ENCODE measurements around the gene SART1. TPM values are rescaled to one million over a fixed set of nuclear protein-coding genes. Genes with fewer than 3 reads are reported as not detected.

The SART1 gene
- total and polyA plus RNA-seq, 10 of the 15 experiments (the other 5 are each of a cell fraction or from before 2014, with no cell fraction given): 6.2 to 60.5 (median 37.4) TPM

DNA sequence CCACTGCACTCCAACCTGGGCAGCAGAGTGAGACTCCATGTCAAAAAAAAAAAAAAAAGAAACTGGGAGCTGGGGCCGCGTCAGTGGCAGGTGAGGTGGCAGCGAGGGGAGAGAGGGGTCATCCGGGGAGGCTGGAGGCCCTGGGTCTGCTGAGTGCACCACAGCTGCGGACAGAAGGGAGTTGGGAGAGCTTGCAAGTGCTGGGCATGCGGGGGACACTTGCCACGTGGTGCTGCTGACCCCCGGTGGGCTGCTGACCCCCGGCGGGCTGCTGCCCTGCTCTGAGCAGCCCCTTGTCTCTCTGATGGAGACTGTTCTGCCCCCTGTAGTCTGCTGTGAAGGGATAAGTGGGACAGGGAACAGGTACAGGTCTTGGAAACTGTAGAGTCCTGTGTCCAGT lies 39.7 kb upstream of the SART1 start:
- ATAC-seq: no peak
- intact Hi-C loops (cut with micrococcal nuclease; ENCODE audit: unreplicated experiment): no loop called here
- in situ Hi-C loops (cut with MboI): no loop called here
- FAIRE-seq: no peak
- peaks cover 0 to 2% of the 10 kb centered on the region in 2 experiments; a peak in 2 of 4 replicates for H3K36me3 ChIP-seq (ENCODE audit: control insufficient read depth in 2 of 2, insufficient read depth in 2 of 2, low read length in 1 of 2)
- no peaks in the 10 kb centered on the region for H3K9me3 ChIP-seq (replicated peaks; ENCODE audit: control insufficient read depth, insufficient read depth, low read length)
- H2AFZ ChIP-seq (ENCODE audit: control insufficient read depth, low read depth, low read length): no peak overlapping the region
- RAD21 ChIA-PET (ENCODE audit: unreplicated experiment): no interaction called here
- CTCF ChIA-PET: interaction anchor here (0.7 to 1.4 kb wide), 3 partner anchors 37 to 217 kb away, joined by 4 to 10 read pairs (median 5); partner anchors contain the start of gene MUS81
- H3K79me2 ChIP-seq (ENCODE audit: control insufficient read depth, insufficient read depth, low read length): peaks cover 33% of the 10 kb centered on the region
- DNase-seq (ENCODE audit: low read depth, low spot score): no peak
- no peaks in the 10 kb centered on the region for H4K20me1 ChIP-seq (ENCODE audit: control insufficient read depth, insufficient read depth)
- H3K9ac ChIP-seq (ENCODE audit: control insufficient read depth, insufficient read depth, low read length): no peak overlapping the region
- H3K4me2 ChIP-seq (ENCODE audit: control insufficient read depth, insufficient read depth): no peak overlapping the region
- POLR2A ChIA-PET: interaction anchor here (0.6 to 0.9 kb wide), 3 partner anchors 31 to 40 kb away, joined by 3 read pairs; partner anchors contain the start of gene CCDC85B
- WGBS (ENCODE audit: insufficient coverage, insufficient replicate concordance, low lambda C conversion rate, missing lambda C conversion rate): 99% methylated on average over 9 of the region's 10 CpGs
- BruUV-seq (replicated peaks): no TSS peak
- H3K4me1 ChIP-seq (ENCODE audit: control insufficient read depth, insufficient read depth, low read length): peaks cover 19% of the 10 kb centered on the region
- H3K27ac ChIP-seq (ENCODE audit: control insufficient read depth, insufficient read depth): no peak overlapping the region
- H3K27me3 ChIP-seq (replicated peaks in 1 of 2; ENCODE audit: control insufficient read depth in 2 of 2, insufficient read depth in 2 of 2, low read length in 1 of 2): no peaks in the 10 kb centered on the region
- H3K4me3 ChIP-seq: no peak overlapping the region
- TF ChIP-seq CBFB (IDR thresholded peaks at IDR 0.05; ENCODE audit: low read depth): no peak
- TF ChIP-seq TCF3 (IDR thresholded peaks at IDR 0.05; ENCODE audit: borderline replicate concordance, insufficient read depth, low read depth, low read length): no peak
- TF ChIP-seq ZNF274 (IDR thresholded peaks at IDR 0.05; ENCODE audit: insufficient read depth, insufficient read length): no peak
- no peak for TF ChIP-seq TCF12 (IDR thresholded peaks at IDR 0.05; ENCODE audit: low read depth, low read length)
- TF ChIP-seq HDAC6 (IDR thresholded peaks at IDR 0.05; ENCODE audit: unreplicated experiment): no peak
- TF ChIP-seq CHD4 (IDR thresholded peaks at IDR 0.05): no peak
- no peak for TF ChIP-seq JUNB (IDR thresholded peaks at IDR 0.05)
- no peak for TF ChIP-seq NR2C2 (IDR thresholded peaks at IDR 0.05; ENCODE audit: borderline replicate concordance, control insufficient read depth, insufficient read length, low read depth)
- TF ChIP-seq ESRRA (IDR thresholded peaks at IDR 0.05; ENCODE audit: low read length): no peak
- no peak for TF ChIP-seq RCOR1 (conservative IDR thresholded peaks at IDR 0.05; ENCODE audit: low read depth, low read length)
- no peak for TF ChIP-seq SIX5 (IDR thresholded peaks at IDR 0.05; ENCODE audit: low read depth, low read length, severe bottlenecking)
- TF ChIP-seq, protein P1, sequence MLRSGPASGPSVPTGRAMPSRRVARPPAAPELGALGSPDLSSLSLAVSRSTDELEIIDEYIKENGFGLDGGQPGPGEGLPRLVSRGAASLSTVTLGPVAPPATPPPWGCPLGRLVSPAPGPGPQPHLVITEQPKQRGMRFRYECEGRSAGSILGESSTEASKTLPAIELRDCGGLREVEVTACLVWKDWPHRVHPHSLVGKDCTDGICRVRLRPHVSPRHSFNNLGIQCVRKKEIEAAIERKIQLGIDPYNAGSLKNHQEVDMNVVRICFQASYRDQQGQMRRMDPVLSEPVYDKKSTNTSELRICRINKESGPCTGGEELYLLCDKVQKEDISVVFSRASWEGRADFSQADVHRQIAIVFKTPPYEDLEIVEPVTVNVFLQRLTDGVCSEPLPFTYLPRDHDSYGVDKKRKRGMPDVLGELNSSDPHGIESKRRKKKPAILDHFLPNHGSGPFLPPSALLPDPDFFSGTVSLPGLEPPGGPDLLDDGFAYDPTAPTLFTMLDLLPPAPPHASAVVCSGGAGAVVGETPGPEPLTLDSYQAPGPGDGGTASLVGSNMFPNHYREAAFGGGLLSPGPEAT (IDR thresholded peaks at IDR 0.05; ENCODE audit: low read depth): no peak
- no peak for TF ChIP-seq ZSCAN29 (IDR thresholded peaks at IDR 0.05)
- no peak for TF ChIP-seq ZNF207 (IDR thresholded peaks at IDR 0.05; ENCODE audit: borderline replicate concordance)
- TF ChIP-seq, protein P2, sequence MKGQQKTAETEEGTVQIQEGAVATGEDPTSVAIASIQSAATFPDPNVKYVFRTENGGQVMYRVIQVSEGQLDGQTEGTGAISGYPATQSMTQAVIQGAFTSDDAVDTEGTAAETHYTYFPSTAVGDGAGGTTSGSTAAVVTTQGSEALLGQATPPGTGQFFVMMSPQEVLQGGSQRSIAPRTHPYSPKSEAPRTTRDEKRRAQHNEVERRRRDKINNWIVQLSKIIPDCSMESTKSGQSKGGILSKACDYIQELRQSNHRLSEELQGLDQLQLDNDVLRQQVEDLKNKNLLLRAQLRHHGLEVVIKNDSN (IDR thresholded peaks at IDR 0.05; ENCODE audit: borderline replicate concordance, extremely low read length, insufficient read depth, low read depth, low read length): no peak
- no peak for TF ChIP-seq SP1 (IDR thresholded peaks at IDR 0.05; ENCODE audit: low read depth, low read length)
- TF ChIP-seq SREBF2 (IDR thresholded peaks at IDR 0.05; ENCODE audit: low read length): no peak
- no peak for TF ChIP-seq HCFC1 (IDR thresholded peaks at IDR 0.05; ENCODE audit: low read length)
- TF ChIP-seq SIN3A (IDR thresholded peaks at IDR 0.05; ENCODE audit: low read depth, low read length): no peak
- SMC1A ChIA-PET (ENCODE audit: uncharacterized antibody, unreplicated experiment): no interaction called here

Measured in GM12878 (cell line).